ENCODE measurements around the gene CDH4. TPM values are rescaled to one million over a fixed set of nuclear protein-coding genes. Genes with fewer than 3 reads are reported as not detected.

The CDH4 gene
- total and polyA plus RNA-seq, 9 donors = 0.12 to 4.4 (median 0.36) TPM

DNA sequence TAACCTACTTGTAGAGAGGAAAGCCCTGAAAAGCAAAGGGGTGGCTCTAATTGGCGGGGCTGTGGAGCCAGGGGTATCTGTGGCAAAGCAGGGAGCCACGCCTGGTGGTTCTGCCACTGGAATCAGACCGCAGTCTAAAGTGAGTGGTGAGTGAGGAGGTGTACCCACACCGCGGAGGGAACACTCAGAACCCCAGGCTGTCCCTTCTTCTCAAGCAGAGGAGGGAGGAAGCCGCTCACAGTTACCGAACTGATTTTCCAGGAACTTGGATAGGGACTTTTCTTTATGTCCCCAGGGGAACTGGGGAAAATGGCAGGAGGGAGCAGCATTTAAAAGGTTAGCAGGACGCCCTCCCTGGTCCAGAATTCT is 526.4 kb downstream of the CDH4 start:
- Histone ChIP-seq H3K27me3 (no peaks in the 10 kb centered on the region), H3K4me1 (ENCODE audit: insufficient read depth) (no peaks in the 10 kb centered on the region), H3K36me3 (no peaks in the 10 kb centered on the region), H3K9me3 (no peaks in the 10 kb centered on the region), H3K27ac (no peak overlapping the region), H3K4me3 (no peak overlapping the region)
- intact Hi-C loops (cut with DNase I) = no loop called here
- TF ChIP-seq EP300 (IDR thresholded peaks at IDR 0.05) = no peak
- TF ChIP-seq, protein P1, sequence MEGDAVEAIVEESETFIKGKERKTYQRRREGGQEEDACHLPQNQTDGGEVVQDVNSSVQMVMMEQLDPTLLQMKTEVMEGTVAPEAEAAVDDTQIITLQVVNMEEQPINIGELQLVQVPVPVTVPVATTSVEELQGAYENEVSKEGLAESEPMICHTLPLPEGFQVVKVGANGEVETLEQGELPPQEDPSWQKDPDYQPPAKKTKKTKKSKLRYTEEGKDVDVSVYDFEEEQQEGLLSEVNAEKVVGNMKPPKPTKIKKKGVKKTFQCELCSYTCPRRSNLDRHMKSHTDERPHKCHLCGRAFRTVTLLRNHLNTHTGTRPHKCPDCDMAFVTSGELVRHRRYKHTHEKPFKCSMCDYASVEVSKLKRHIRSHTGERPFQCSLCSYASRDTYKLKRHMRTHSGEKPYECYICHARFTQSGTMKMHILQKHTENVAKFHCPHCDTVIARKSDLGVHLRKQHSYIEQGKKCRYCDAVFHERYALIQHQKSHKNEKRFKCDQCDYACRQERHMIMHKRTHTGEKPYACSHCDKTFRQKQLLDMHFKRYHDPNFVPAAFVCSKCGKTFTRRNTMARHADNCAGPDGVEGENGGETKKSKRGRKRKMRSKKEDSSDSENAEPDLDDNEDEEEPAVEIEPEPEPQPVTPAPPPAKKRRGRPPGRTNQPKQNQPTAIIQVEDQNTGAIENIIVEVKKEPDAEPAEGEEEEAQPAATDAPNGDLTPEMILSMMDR (IDR thresholded peaks at IDR 0.05) = no peak
- TF ChIP-seq POLR2A (IDR thresholded peaks at IDR 0.05) = no peak
- 52 to 74% (median 55%) methylated on average over 8 of the region's 8 CpGs for WGBS, 3 donors
- DNase-seq = no peak

DNA sequence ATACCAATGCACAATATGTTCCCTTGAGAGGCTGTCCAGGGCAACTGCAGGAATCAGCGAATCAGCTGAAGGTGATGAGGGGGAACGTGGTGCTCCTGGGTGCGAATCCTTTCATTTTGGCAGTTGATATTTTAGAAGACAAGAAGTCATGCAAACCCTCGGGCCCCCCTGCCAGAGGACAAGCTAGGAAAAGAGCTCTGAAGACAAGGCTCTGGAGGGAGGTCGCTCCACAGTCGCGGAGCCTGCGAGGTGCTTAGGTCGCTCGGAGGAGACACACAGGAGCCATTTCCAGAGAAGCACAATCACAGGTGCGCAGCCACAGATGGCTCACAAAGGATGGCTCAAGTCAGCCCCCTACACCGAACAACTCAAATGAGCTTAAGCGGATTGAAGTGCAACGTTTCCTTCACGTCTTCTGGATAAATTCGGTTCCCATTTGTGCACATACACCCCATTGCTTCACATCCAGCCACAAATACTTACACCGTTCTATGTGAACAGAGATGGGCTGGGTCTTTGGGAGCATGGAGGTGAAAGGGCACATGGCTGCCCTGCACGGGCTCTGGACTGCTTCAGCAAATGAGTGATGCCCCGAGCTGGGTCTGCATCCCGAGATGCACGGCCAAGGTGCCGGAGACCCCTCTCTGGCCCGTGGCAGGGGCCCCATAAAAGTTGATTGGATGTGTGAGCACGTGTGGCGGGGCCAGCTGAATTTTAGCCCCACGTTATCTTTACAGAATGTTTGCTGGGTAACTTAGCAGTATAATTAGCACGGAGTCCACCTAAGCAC is 527.3 kb downstream of the CDH4 start:
- WGBS, 3 donors = 81 to 87% (median 85%) methylated on average over 27 of the region's 27 CpGs
- DNase-seq = no peak
- Histone ChIP-seq H3K27me3 (no peaks in the 10 kb centered on the region), H3K27ac (no peak overlapping the region), H3K9me3 (no peaks in the 10 kb centered on the region), H3K4me3 (no peak overlapping the region), H3K36me3 (no peaks in the 10 kb centered on the region), H3K4me1 (ENCODE audit: insufficient read depth) (no peaks in the 10 kb centered on the region)
- TF ChIP-seq EP300 (IDR thresholded peaks at IDR 0.05) = no peak
- no peak for TF ChIP-seq POLR2A (IDR thresholded peaks at IDR 0.05)
- TF ChIP-seq, protein P1 (IDR thresholded peaks at IDR 0.05) = no peak
- intact Hi-C loops (cut with DNase I) = no loop called here

DNA sequence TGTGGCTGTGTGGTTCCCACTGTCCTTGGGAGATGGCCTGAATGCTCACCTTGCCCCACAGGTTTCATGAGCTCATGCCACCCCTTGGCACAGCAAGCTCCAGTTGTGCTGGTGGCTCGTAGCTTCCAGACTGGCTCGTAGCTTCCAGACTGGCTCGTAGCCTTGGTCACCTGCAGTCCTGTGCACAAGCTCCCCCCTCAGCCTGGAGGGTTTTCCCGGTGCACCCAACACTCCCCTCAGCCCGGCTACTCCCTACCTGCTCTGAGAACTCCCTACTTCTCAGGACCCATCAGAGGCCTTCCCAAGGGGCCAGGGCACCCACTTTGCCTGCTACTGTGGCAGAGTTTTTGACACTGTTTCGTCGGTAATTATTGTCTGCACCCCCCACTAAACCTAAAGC is 528.0 kb downstream of the CDH4 start:
- Histone ChIP-seq H3K4me3 (no peak overlapping the region), H3K27me3 (no peaks in the 10 kb centered on the region), H3K9me3 (no peaks in the 10 kb centered on the region), H3K27ac (no peak overlapping the region), H3K36me3 (no peaks in the 10 kb centered on the region), H3K4me1 (ENCODE audit: insufficient read depth) (no peaks in the 10 kb centered on the region)
- TF ChIP-seq EP300 (IDR thresholded peaks at IDR 0.05) (no peak), POLR2A (IDR thresholded peaks at IDR 0.05) (no peak)
- TF ChIP-seq, protein P1 (IDR thresholded peaks at IDR 0.05) = no peak
- no peak for DNase-seq
- intact Hi-C loops (cut with DNase I) = no loop called here
- 72 to 75% (median 74%) methylated on average over 7 of the region's 7 CpGs for WGBS, 3 donors

DNA sequence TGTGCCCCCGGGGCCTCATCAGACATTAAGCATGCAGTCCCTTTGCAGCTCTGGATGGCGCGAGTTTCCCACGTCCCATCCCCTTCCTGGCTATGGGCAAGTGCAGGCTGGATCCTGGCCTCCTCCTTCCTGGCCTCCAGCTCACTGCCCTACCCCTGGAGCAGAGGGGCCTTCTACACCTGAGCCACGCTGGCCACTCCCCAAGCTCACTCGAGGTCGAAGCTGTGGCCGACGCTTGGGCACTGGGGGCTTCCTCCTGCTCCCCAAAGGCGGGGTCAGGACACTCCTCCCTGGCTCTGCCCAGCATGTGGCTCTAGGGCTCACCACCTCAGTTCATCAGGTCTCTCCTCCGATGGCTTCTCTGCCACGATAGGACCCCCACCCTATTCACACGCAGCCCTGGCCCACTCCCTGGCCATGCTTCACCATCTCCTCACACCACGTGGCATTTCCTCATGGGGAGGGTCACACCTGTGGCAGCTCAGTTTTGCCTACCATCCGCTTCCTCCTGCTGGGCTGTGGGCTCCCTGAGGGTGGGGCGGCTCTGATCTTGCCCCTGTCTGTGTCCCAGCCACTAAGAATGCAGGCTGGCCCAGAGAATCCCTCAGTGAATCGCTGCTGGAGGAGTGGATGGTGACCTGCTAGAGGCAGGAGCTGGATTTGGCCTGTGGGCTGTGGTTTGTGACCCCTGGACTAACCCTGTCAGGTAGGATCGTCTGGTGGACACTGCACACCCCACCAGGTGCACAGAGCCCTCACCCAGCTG is 532.9 kb downstream of the CDH4 start:
- H3K4me3 ChIP-seq = no peak overlapping the region
- 87 to 88% (median 88%) methylated on average over 18 of the region's 18 CpGs for WGBS, 3 donors
- no peaks in the 10 kb centered on the region for H3K36me3 ChIP-seq
- no peak overlapping the region for H3K27ac ChIP-seq
- no peaks in the 10 kb centered on the region for H3K4me1 ChIP-seq (ENCODE audit: insufficient read depth)
- DNase-seq = no peak
- intact Hi-C loops (cut with DNase I) = no loop called here
- H3K27me3 ChIP-seq = no peaks in the 10 kb centered on the region
- no peak for TF ChIP-seq POLR2A (IDR thresholded peaks at IDR 0.05)
- H3K9me3 ChIP-seq = no peaks in the 10 kb centered on the region

DNA sequence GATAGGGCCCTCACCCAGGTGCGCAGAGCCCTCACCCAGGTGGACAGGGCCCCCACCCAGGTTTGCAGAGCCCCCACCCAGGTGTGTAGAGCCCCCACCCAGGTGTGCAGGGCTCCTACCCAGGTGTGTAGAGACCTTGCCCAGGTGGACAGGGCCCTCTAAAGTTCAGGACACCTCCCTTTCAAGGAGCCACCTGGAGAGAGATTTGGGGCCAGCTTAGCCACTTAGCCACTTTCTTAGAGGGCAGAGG is 533.4 kb downstream of the CDH4 start:
- intact Hi-C loops (cut with DNase I) = no loop called here
- Histone ChIP-seq H3K9me3 (no peaks in the 10 kb centered on the region), H3K27ac (no peak overlapping the region), H3K4me1 (ENCODE audit: insufficient read depth) (no peaks in the 10 kb centered on the region), H3K4me3 (no peak overlapping the region), H3K27me3 (no peaks in the 10 kb centered on the region), H3K36me3 (no peaks in the 10 kb centered on the region)
- 91 to 100% (median 97%) methylated on average over 1 of the region's 1 CpG for WGBS, 3 donors
- no peak for TF ChIP-seq POLR2A (IDR thresholded peaks at IDR 0.05)
- no peak for TF ChIP-seq EP300 (IDR thresholded peaks at IDR 0.05)
- TF ChIP-seq, protein P1 (IDR thresholded peaks at IDR 0.05) = no peak
- no peak for DNase-seq

All from ovary (tissue), 9 donors.